Dendritic cell treated with granulocyte-macrophage colony-stimulating factor and Interleukin-4, amounts not matched to agents 40 ng/mL and 50 ng/mL, for 4 days (primary cell): Measurements from ENCODE around the gene NHERF1.

Experiments used
- H3K27ac Mint-ChIP-seq: one replicate; pipeline ENCODE4 v1.8.0; 2022; ENCODE audit warnings: mild to moderate bottlenecking, mixed read lengths
- H3K27me3 Mint-ChIP-seq: one replicate; pipeline ENCODE4 v1.8.0; 2022; ENCODE audit warnings: mild to moderate bottlenecking, mixed read lengths
- H3K36me3 Mint-ChIP-seq: one replicate; pipeline ENCODE4 v1.8.0; 2022; ENCODE audit warnings: low read depth, mixed read lengths
- H3K4me1 Mint-ChIP-seq: one replicate; pipeline ENCODE4 v1.8.0; 2022; ENCODE audit warnings: low read depth, mixed read lengths
- H3K4me3 Mint-ChIP-seq: one replicate; pipeline ENCODE4 v1.8.0; 2022; ENCODE audit warnings: mild to moderate bottlenecking, moderate library complexity, mixed read lengths
- H3K9me3 Mint-ChIP-seq: one replicate; pipeline ENCODE4 v1.8.0; 2022; ENCODE audit warnings: mixed read lengths
- intact Hi-C: fragments of 100-400 bp; cut with micrococcal nuclease; formaldehyde crosslinking; loops from one replicate; pipeline ENCODE4 v1.15.0; 2022

NHERF1 gene

GRCh38 chr17:74760404-74761105, 12.1 kb downstream of the NHERF1 start:
- Mint-ChIP-seq H3K4me1 (peaks cover 45% of the 10 kb centered on the region), H3K36me3 (peaks cover 25% of the 10 kb centered on the region), H3K27me3 (peaks cover 2% of the 10 kb centered on the region), H3K9me3 (no peaks in the 10 kb centered on the region), H3K27ac (peak overlapping the region; percentile 76), H3K4me3 (no peak overlapping the region)
- intact Hi-C loops = no loop called here

- Mint-ChIP-seq H3K27ac (no peak overlapping the region), H3K27me3 (peaks cover 2% of the 10 kb centered on the region), H3K4me3 (no peak overlapping the region), H3K36me3 (peaks cover 31% of the 10 kb centered on the region), H3K4me1 (peaks cover 45% of the 10 kb centered on the region), H3K9me3 (no peaks in the 10 kb centered on the region)
- intact Hi-C loops = no loop called here
Observed at GRCh38 chr17:74761419-74761818, 13.0 kb downstream of the NHERF1 start.

- intact Hi-C loops = no loop called here
- H3K27ac Mint-ChIP-seq = no peak overlapping the region
- peaks cover 42% of the 10 kb centered on the region for H3K4me1 Mint-ChIP-seq
- H3K4me3 Mint-ChIP-seq = no peak overlapping the region
- peaks cover 2% of the 10 kb centered on the region for H3K27me3 Mint-ChIP-seq
- no peaks in the 10 kb centered on the region for H3K9me3 Mint-ChIP-seq
- H3K36me3 Mint-ChIP-seq = peaks cover 36% of the 10 kb centered on the region
Observed at GRCh38 chr17:74761931-74762330, 13.5 kb downstream of the NHERF1 start.

- H3K36me3 Mint-ChIP-seq = peaks cover 55% of the 10 kb centered on the region
- intact Hi-C loops = no loop called here
- H3K27me3 Mint-ChIP-seq = peaks cover 2% of the 10 kb centered on the region
- no peaks in the 10 kb centered on the region for H3K9me3 Mint-ChIP-seq
- H3K4me1 Mint-ChIP-seq = peaks cover 31% of the 10 kb centered on the region
- H3K27ac Mint-ChIP-seq = no peak overlapping the region
- H3K4me3 Mint-ChIP-seq = no peak overlapping the region
Observed at GRCh38 chr17:74763565-74764387, 15.3 kb downstream of the NHERF1 start.

GRCh38 chr17:74764751-74765286, 16.4 kb downstream of the NHERF1 start:
- Mint-ChIP-seq H3K9me3 (no peaks in the 10 kb centered on the region), H3K4me1 (peaks cover 24% of the 10 kb centered on the region), H3K36me3 (peaks cover 65% of the 10 kb centered on the region), H3K27ac (no peak overlapping the region), H3K27me3 (no peaks in the 10 kb centered on the region), H3K4me3 (no peak overlapping the region)
- intact Hi-C loops = no loop called here

- Mint-ChIP-seq H3K36me3 (peaks cover 81% of the 10 kb centered on the region), H3K27me3 (no peaks in the 10 kb centered on the region), H3K9me3 (no peaks in the 10 kb centered on the region), H3K27ac (no peak overlapping the region), H3K4me1 (peaks cover 30% of the 10 kb centered on the region), H3K4me3 (no peak overlapping the region)
- intact Hi-C loops = no loop called here
Observed at GRCh38 chr17:74766413-74766812, 18.0 kb downstream of the NHERF1 start.

GRCh38 chr17:74767111-74767516, 18.7 kb downstream of the NHERF1 start:
- peaks cover 30% of the 10 kb centered on the region for H3K4me1 Mint-ChIP-seq
- H3K36me3 Mint-ChIP-seq = peaks cover 88% of the 10 kb centered on the region
- H3K27me3 Mint-ChIP-seq = no peaks in the 10 kb centered on the region
- intact Hi-C loops = no loop called here
- H3K4me3 Mint-ChIP-seq = no peak overlapping the region
- no peaks in the 10 kb centered on the region for H3K9me3 Mint-ChIP-seq
- H3K27ac Mint-ChIP-seq = peak overlapping the region; percentile 30

- intact Hi-C loops = no loop called here
Observed at GRCh38 chr17:74768069-74768762, 19.8 kb downstream of the NHERF1 start.

GRCh38 chr17:74768763-74769114, 20.3 kb downstream of the NHERF1 start:
- intact Hi-C loops = no loop called here
- Mint-ChIP-seq H3K9me3 (no peaks in the 10 kb centered on the region), H3K4me1 (peaks cover 26% of the 10 kb centered on the region), H3K27me3 (no peaks in the 10 kb centered on the region), H3K4me3 (no peak overlapping the region), H3K36me3 (peaks cover 96% of the 10 kb centered on the region), H3K27ac (peak overlapping the region; percentile 30)

More at GRCh38 chr17:74768069-74768762, 19.8 kb downstream of the NHERF1 start:
- H3K4me1 Mint-ChIP-seq = peaks cover 23% of the 10 kb centered on the region
- no peaks in the 10 kb centered on the region for H3K9me3 Mint-ChIP-seq
- no peaks in the 10 kb centered on the region for H3K27me3 Mint-ChIP-seq
- no peak overlapping the region for H3K4me3 Mint-ChIP-seq
- H3K27ac Mint-ChIP-seq = peak overlapping the region; percentile 30
- peaks cover 96% of the 10 kb centered on the region for H3K36me3 Mint-ChIP-seq

- Mint-ChIP-seq H3K27ac (no peak overlapping the region), H3K4me1 (peaks cover 30% of the 10 kb centered on the region), H3K36me3 (peaks cover 95% of the 10 kb centered on the region)
Observed at GRCh38 chr17:74769266-74769855, 20.9 kb downstream of the NHERF1 start.

GRCh38 chr17:74769856-74770497, 21.5 kb downstream of the NHERF1 start:
- intact Hi-C loops = loop anchor here (2.0 kb wide), 1 partner anchor 25 kb away; no protein-coding TSS in a partner anchor
- H3K36me3 Mint-ChIP-seq = peaks cover 89% of the 10 kb centered on the region
- no peak overlapping the region for H3K4me3 Mint-ChIP-seq
- no peak overlapping the region for H3K27ac Mint-ChIP-seq
- H3K4me1 Mint-ChIP-seq = peaks cover 30% of the 10 kb centered on the region
- H3K9me3 Mint-ChIP-seq = no peaks in the 10 kb centered on the region
- H3K27me3 Mint-ChIP-seq = no peaks in the 10 kb centered on the region

More at GRCh38 chr17:74769266-74769855, 20.9 kb downstream of the NHERF1 start:
- H3K9me3 Mint-ChIP-seq = no peaks in the 10 kb centered on the region
- intact Hi-C loops = no loop called here
- H3K4me3 Mint-ChIP-seq = no peak overlapping the region
- no peaks in the 10 kb centered on the region for H3K27me3 Mint-ChIP-seq

GRCh38 chr17:74770498-74771318, 22.3 kb downstream of the NHERF1 start:
- H3K4me1 Mint-ChIP-seq = peaks cover 35% of the 10 kb centered on the region
- no peaks in the 10 kb centered on the region for H3K27me3 Mint-ChIP-seq
- H3K27ac Mint-ChIP-seq = no peak overlapping the region
- H3K36me3 Mint-ChIP-seq = peaks cover 91% of the 10 kb centered on the region
- intact Hi-C loops = loop anchor here (2.0 kb wide), 1 partner anchor 26 kb away; no protein-coding TSS in a partner anchor
- H3K9me3 Mint-ChIP-seq = no peaks in the 10 kb centered on the region
- no peak overlapping the region for H3K4me3 Mint-ChIP-seq
